PFSK-1 (cell line): ENCODE results near the gene ENO2.

Source experiments
- FOXP2 ChIP-seq: optimal IDR thresholded peaks from 2 replicates; pipeline ENCODE3; 2011; ENCODE audit warnings: borderline replicate concordance, control low read depth, inconsistent platforms; ENCODE audit not compliant: insufficient read depth; ENCODE audit errors: extremely low read length, extremely low read depth
- POLR2AphosphoS5 ChIP-seq: IDR thresholded peaks from 2 replicates; pipeline ENCODE4 v1.6.1; 2012; ENCODE audit warnings: low read depth, mild to moderate bottlenecking, control low read depth, low read length, moderate library complexity
- SIN3A ChIP-seq: IDR thresholded peaks from 2 replicates; pipeline ENCODE4 v1.6.1; 2012; ENCODE audit warnings: mild to moderate bottlenecking, low read length, moderate library complexity, borderline replicate concordance; ENCODE audit not compliant: insufficient read depth
- TAF1 ChIP-seq: IDR thresholded peaks from 2 replicates; pipeline ENCODE4 v1.6.1; 2012; ENCODE audit warnings: low read length, control low read depth, borderline replicate concordance; ENCODE audit not compliant: insufficient read depth
- TF ChIP-seq, protein P1 (sequence below), 2 experiments: IDR thresholded peaks; 2 replicates each; pipeline versions ENCODE4 v1.6.1 to v1.8.0; 2011 to 2012; ENCODE audit warnings: low read depth in 2 of 2, low read length in 2 of 2, control low read depth in 1 of 2, inconsistent platforms in 1 of 2, mild to moderate bottlenecking in 1 of 2, moderate library complexity in 1 of 2; ENCODE audit not compliant: insufficient read depth in 1 of 2

DNA sequence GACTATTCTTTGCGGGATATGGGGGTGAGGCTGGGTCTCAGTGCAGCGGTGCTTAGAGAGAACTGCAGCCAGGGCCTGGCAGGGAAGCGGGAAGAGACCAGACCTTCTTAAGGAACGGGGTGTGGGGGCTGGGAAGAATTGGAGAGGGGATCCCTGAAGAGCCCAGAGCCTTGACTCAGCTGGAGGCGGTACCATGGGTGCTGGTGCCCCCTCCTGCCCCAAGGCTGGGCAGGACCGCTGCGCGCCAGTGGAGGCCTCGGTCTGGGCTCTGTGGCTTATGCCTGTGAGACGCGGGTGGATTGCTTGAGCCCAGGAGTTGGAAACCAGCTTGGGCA, 27.9 kb downstream of the ENO2 start:
- TF ChIP-seq, protein P1, sequence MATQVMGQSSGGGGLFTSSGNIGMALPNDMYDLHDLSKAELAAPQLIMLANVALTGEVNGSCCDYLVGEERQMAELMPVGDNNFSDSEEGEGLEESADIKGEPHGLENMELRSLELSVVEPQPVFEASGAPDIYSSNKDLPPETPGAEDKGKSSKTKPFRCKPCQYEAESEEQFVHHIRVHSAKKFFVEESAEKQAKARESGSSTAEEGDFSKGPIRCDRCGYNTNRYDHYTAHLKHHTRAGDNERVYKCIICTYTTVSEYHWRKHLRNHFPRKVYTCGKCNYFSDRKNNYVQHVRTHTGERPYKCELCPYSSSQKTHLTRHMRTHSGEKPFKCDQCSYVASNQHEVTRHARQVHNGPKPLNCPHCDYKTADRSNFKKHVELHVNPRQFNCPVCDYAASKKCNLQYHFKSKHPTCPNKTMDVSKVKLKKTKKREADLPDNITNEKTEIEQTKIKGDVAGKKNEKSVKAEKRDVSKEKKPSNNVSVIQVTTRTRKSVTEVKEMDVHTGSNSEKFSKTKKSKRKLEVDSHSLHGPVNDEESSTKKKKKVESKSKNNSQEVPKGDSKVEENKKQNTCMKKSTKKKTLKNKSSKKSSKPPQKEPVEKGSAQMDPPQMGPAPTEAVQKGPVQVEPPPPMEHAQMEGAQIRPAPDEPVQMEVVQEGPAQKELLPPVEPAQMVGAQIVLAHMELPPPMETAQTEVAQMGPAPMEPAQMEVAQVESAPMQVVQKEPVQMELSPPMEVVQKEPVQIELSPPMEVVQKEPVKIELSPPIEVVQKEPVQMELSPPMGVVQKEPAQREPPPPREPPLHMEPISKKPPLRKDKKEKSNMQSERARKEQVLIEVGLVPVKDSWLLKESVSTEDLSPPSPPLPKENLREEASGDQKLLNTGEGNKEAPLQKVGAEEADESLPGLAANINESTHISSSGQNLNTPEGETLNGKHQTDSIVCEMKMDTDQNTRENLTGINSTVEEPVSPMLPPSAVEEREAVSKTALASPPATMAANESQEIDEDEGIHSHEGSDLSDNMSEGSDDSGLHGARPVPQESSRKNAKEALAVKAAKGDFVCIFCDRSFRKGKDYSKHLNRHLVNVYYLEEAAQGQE (IDR thresholded peaks at IDR 0.05; ENCODE audit: insufficient read depth in 1 of 2, low read depth in 2 of 2, low read length in 2 of 2): no peak
- TF ChIP-seq TAF1: no peak
- TF ChIP-seq POLR2AphosphoS5: no peak
- TF ChIP-seq SIN3A: no peak
- TF ChIP-seq FOXP2: no peak
